ENCODE data around the gene XRCC5. TPM values are rescaled to one million over a fixed set of nuclear protein-coding genes. Genes with fewer than 3 reads are reported as not detected.

The XRCC5 gene
- total RNA-seq, 3 donors from 2014 or later: 134 to 227 (median 188) TPM

DNA sequence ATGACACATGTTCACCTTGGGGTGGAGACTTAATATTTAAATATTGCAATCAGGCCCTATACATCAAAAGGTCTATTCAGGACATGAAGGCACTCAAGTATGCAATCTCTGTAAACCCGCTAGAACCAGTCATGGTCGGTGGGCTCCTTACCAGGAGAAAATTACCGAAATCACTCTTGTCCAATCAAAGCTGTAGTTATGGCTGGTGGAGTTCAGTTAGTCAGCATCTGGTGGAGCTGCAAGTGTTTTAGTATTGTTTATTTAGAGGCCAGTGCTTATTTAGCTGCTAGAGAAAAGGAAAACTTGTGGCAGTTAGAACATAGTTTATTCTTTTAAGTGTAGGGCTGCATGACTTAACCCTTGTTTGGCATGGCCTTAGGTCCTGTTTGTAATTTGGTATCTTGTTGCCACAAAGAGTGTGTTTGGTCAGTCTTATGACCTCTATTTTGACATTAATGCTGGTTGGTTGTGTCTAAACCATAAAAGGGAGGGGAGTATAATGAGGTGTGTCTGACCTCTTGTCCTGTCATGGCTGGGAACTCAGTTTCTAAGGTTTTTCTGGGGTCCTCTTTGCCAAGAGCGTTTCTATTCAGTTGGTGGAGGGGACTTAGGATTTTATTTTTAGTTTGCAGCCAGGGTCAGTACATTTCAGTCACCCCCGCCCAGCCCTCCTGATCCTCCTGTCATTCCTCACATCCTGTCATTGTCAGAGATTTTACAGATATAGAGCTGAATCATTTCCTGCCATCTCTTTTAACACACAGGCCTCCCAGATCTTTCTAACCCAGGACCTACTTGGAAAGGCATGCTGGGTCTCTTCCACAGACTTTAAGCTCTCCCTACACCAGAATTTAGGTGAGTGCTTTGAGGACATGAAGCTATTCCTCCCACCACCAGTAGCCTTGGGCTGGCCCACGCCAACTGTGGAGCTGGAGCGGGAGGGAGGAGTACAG, 108.1 kb downstream of the XRCC5 start:
- TF ChIP-seq, protein P1, sequence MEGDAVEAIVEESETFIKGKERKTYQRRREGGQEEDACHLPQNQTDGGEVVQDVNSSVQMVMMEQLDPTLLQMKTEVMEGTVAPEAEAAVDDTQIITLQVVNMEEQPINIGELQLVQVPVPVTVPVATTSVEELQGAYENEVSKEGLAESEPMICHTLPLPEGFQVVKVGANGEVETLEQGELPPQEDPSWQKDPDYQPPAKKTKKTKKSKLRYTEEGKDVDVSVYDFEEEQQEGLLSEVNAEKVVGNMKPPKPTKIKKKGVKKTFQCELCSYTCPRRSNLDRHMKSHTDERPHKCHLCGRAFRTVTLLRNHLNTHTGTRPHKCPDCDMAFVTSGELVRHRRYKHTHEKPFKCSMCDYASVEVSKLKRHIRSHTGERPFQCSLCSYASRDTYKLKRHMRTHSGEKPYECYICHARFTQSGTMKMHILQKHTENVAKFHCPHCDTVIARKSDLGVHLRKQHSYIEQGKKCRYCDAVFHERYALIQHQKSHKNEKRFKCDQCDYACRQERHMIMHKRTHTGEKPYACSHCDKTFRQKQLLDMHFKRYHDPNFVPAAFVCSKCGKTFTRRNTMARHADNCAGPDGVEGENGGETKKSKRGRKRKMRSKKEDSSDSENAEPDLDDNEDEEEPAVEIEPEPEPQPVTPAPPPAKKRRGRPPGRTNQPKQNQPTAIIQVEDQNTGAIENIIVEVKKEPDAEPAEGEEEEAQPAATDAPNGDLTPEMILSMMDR (IDR thresholded peaks at IDR 0.05): no peak
- no peak for TF ChIP-seq POLR2A (IDR thresholded peaks at IDR 0.05)
- TF ChIP-seq POLR2AphosphoS5 (IDR thresholded peaks at IDR 0.05): no peak

DNA sequence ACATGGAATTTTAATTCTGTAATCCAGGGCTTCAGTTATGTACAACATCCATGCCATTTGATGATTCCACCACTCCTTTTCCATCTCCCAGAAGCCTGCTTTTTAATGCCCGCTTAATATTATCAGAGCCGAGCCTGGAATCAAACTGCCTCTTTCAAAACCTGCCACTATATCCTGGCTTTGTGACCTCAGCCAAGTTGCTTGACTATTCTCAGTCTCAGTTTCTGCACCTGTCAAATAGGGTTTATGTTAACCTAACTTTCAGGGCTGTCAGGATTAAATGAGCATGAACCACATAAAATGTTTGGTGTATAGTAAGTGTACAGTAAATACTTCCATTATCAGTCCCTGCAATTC, 108.7 kb downstream of the XRCC5 start:
- DNase-seq (ENCODE audit: low spot score in 2 of 2): no peak
- peak overlapping the region in 1 of 2 donors; percentile 53 for H3K27ac ChIP-seq
- H3K27me3 ChIP-seq: no peaks in the 10 kb centered on the region
- H3K4me3 ChIP-seq: no peak overlapping the region
- TF ChIP-seq POLR2AphosphoS5 (IDR thresholded peaks at IDR 0.05): no peak
- TF ChIP-seq, protein P1 (IDR thresholded peaks at IDR 0.05): no peak
- TF ChIP-seq POLR2A (IDR thresholded peaks at IDR 0.05): no peak
- no peaks in the 10 kb centered on the region for H3K4me1 ChIP-seq
- intact Hi-C loops (cut with DNase I; ENCODE audit: low total_unique reads): no loop called here
- no peaks in the 10 kb centered on the region for H3K36me3 ChIP-seq
- no peaks in the 10 kb centered on the region for H3K9me3 ChIP-seq

More for the DNA sequence above, 108.1 kb downstream of the XRCC5 start:
- H3K4me1 ChIP-seq: no peaks in the 10 kb centered on the region
- intact Hi-C loops (cut with DNase I; ENCODE audit: low total_unique reads): no loop called here
- no peak overlapping the region for H3K4me3 ChIP-seq
- no peaks in the 10 kb centered on the region for H3K9me3 ChIP-seq
- DNase-seq (ENCODE audit: low spot score in 2 of 2): no peak
- peak overlapping the region in 1 of 2 donors; percentile 53 for H3K27ac ChIP-seq
- H3K27me3 ChIP-seq: no peaks in the 10 kb centered on the region
- no peaks in the 10 kb centered on the region for H3K36me3 ChIP-seq

DNA sequence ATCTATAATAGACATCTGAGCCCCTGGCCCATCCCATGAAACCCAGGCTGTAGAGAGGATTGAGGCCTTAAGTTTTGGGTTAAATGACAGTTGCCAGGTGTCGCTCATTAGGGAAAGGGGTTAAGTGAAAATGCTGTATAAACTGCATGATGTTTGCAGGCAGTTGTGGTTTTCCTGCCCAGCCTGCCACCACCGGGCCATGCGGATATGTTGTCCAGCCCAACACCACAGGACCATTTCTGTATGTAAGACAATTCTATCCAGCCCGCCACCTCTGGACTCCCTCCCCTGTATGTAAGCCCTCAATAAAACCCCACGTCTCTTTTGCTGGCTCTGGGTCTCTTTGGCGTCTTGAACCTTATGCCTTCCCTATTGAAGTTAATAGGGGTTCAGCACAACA, 110.7 kb downstream of the XRCC5 start:
- Histone ChIP-seq H3K4me3 (no peak overlapping the region), H3K4me1 (no peaks in the 10 kb centered on the region), H3K36me3 (no peaks in the 10 kb centered on the region), H3K27ac (no peak overlapping the region), H3K9me3 (no peaks in the 10 kb centered on the region), H3K27me3 (no peaks in the 10 kb centered on the region)
- intact Hi-C loops (cut with DNase I; ENCODE audit: low total_unique reads): no loop called here
- no peak for DNase-seq (ENCODE audit: low spot score in 2 of 2)
- TF ChIP-seq, protein P1 (IDR thresholded peaks at IDR 0.05): no peak
- no peak for TF ChIP-seq POLR2A (IDR thresholded peaks at IDR 0.05)
- no peak for TF ChIP-seq POLR2AphosphoS5 (IDR thresholded peaks at IDR 0.05)

DNA sequence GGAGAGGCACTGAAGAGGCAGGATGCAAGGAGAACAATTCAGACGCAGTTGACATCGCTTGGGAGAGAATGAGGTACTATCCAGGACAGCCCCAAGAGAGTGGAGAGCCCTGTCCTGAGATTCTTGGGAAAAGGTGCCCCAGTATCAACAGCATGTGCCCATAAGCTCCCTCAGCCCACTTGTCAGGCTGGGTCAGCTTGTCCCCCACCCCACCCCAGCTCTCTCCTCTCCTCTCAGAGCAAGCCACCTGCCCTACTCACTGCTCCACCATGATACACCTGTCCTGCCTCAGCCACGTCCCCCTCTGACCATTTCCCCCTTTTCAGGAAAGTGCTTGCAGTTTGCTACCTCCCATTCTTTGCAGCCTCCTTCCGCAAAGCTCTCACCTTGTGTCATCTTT, 111.8 kb downstream of the XRCC5 start:
- H3K9me3 ChIP-seq: no peaks in the 10 kb centered on the region
- no peaks in the 10 kb centered on the region for H3K4me1 ChIP-seq
- no peak overlapping the region for H3K4me3 ChIP-seq
- TF ChIP-seq POLR2AphosphoS5 (IDR thresholded peaks at IDR 0.05): no peak
- no peak for TF ChIP-seq POLR2A (IDR thresholded peaks at IDR 0.05)
- TF ChIP-seq, protein P1 (IDR thresholded peaks at IDR 0.05): no peak
- H3K27ac ChIP-seq: no peak overlapping the region
- no peaks in the 10 kb centered on the region for H3K36me3 ChIP-seq
- no peak for DNase-seq (ENCODE audit: low spot score in 2 of 2)
- intact Hi-C loops (cut with DNase I; ENCODE audit: low total_unique reads): no loop called here
- H3K27me3 ChIP-seq: no peaks in the 10 kb centered on the region

DNA sequence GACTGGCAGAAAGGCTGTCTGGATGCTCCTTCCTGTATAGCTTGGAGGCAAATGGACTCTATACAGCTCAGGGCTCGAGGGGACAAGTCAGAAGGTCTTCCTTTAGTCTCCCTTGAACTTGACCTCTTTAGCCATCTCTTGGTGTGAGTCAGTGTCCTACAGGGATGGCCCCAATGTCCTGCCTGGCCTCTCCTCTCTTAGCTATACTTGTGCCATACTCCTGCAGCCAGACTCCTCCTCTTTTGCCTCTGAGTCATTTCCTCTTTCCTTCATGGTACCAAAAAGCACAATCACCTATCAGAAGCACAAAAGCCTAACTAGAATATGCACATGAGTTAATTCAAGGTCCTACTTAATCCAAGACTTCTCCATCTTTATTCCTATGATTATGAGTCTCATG, 112.7 kb downstream of the XRCC5 start:
- H3K4me3 ChIP-seq: no peak overlapping the region
- DNase-seq (ENCODE audit: low spot score in 2 of 2): no peak
- TF ChIP-seq POLR2A (IDR thresholded peaks at IDR 0.05) (no peak), POLR2AphosphoS5 (IDR thresholded peaks at IDR 0.05) (no peak)
- TF ChIP-seq, protein P1 (IDR thresholded peaks at IDR 0.05): no peak
- no peaks in the 10 kb centered on the region for H3K4me1 ChIP-seq
- no peaks in the 10 kb centered on the region for H3K36me3 ChIP-seq
- H3K27me3 ChIP-seq: no peaks in the 10 kb centered on the region
- no peak overlapping the region for H3K27ac ChIP-seq
- intact Hi-C loops (cut with DNase I; ENCODE audit: low total_unique reads): no loop called here
- no peaks in the 10 kb centered on the region for H3K9me3 ChIP-seq
